ENCODE data around the gene NDUFA11. TPM values are rescaled to one million over a fixed set of nuclear protein-coding genes. Genes with fewer than 3 reads are reported as not detected.
A peak's percentile ranks its signal among the peaks of the same experiment; 100 is the strongest.

The NDUFA11 gene
- total and polyA plus RNA-seq, 2 of the 13 experiments (the other 11 are each of a cell fraction or from before 2014, with no cell fraction given): 286 to 378 TPM

DNA sequence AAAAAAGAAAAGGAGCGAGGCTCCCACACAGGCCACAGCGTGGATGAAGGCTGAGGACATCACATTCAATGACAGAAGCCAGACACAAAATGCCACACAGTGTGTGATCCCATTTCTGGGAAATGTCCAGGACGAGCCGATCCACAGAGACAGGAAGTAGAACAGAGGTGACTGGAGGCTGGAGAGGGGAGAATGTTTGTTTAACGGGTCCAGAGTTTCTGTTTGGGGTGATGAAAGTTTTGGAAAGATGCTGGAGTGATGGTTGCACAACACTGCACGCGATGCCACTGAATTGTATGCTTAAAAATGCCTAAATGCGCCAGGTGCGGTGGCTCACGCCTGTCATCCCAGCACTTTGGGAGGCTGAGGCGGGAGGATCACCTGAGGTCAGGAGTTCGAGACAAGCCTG, 32.6 kb downstream of the NDUFA11 start (continued):
- peak; percentile 90 for TF ChIP-seq ISL2 (CRISPR knock-in tag; IDR thresholded peaks at IDR 0.05)
- no peak for TF ChIP-seq DZIP1 (CRISPR knock-in tag; IDR thresholded peaks at IDR 0.05)
- TF ChIP-seq, protein P1, sequence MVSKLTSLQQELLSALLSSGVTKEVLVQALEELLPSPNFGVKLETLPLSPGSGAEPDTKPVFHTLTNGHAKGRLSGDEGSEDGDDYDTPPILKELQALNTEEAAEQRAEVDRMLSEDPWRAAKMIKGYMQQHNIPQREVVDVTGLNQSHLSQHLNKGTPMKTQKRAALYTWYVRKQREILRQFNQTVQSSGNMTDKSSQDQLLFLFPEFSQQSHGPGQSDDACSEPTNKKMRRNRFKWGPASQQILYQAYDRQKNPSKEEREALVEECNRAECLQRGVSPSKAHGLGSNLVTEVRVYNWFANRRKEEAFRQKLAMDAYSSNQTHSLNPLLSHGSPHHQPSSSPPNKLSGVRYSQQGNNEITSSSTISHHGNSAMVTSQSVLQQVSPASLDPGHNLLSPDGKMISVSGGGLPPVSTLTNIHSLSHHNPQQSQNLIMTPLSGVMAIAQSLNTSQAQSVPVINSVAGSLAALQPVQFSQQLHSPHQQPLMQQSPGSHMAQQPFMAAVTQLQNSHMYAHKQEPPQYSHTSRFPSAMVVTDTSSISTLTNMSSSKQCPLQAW (CRISPR knock-in tag; IDR thresholded peaks at IDR 0.05): peak; percentile 96
- TF ChIP-seq TEAD2 (CRISPR knock-in tag; IDR thresholded peaks at IDR 0.05): no peak
- TF ChIP-seq GLMP (CRISPR knock-in tag; IDR thresholded peaks at IDR 0.05; ENCODE audit: borderline replicate concordance): no peak
- no peak for TF ChIP-seq FIP1L1 (IDR thresholded peaks at IDR 0.05; ENCODE audit: borderline replicate concordance, insufficient read depth, low read depth, low read length)
- TF ChIP-seq ZNF441 (CRISPR knock-in tag; IDR thresholded peaks at IDR 0.05; ENCODE audit: borderline replicate concordance): peak; percentile 74; the same call in 1 of the 2 replicates
- no peak for TF ChIP-seq RFX1 (IDR thresholded peaks at IDR 0.05)
- TF ChIP-seq, protein P2, sequence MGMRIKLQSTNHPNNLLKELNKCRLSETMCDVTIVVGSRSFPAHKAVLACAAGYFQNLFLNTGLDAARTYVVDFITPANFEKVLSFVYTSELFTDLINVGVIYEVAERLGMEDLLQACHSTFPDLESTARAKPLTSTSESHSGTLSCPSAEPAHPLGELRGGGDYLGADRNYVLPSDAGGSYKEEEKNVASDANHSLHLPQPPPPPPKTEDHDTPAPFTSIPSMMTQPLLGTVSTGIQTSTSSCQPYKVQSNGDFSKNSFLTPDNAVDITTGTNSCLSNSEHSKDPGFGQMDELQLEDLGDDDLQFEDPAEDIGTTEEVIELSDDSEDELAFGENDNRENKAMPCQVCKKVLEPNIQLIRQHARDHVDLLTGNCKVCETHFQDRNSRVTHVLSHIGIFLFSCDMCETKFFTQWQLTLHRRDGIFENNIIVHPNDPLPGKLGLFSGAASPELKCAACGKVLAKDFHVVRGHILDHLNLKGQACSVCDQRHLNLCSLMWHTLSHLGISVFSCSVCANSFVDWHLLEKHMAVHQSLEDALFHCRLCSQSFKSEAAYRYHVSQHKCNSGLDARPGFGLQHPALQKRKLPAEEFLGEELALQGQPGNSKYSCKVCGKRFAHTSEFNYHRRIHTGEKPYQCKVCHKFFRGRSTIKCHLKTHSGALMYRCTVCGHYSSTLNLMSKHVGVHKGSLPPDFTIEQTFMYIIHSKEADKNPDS (CRISPR knock-in tag; IDR thresholded peaks at IDR 0.05): peak; percentile 83; the same call in 1 of the 2 replicates
- TF ChIP-seq MIER3 (CRISPR knock-in tag; IDR thresholded peaks at IDR 0.05; ENCODE audit: borderline replicate concordance): peak; percentile 99
- TF ChIP-seq ZNF234 (CRISPR knock-in tag; conservative IDR thresholded peaks at IDR 0.05): no peak
- TF ChIP-seq BHLHE40 (IDR thresholded peaks at IDR 0.05; ENCODE audit: low read length): peak; percentile 92
- no peak for TF ChIP-seq ZSCAN5A (CRISPR knock-in tag; IDR thresholded peaks at IDR 0.05; ENCODE audit: borderline replicate concordance)
- TF ChIP-seq, protein P3, sequence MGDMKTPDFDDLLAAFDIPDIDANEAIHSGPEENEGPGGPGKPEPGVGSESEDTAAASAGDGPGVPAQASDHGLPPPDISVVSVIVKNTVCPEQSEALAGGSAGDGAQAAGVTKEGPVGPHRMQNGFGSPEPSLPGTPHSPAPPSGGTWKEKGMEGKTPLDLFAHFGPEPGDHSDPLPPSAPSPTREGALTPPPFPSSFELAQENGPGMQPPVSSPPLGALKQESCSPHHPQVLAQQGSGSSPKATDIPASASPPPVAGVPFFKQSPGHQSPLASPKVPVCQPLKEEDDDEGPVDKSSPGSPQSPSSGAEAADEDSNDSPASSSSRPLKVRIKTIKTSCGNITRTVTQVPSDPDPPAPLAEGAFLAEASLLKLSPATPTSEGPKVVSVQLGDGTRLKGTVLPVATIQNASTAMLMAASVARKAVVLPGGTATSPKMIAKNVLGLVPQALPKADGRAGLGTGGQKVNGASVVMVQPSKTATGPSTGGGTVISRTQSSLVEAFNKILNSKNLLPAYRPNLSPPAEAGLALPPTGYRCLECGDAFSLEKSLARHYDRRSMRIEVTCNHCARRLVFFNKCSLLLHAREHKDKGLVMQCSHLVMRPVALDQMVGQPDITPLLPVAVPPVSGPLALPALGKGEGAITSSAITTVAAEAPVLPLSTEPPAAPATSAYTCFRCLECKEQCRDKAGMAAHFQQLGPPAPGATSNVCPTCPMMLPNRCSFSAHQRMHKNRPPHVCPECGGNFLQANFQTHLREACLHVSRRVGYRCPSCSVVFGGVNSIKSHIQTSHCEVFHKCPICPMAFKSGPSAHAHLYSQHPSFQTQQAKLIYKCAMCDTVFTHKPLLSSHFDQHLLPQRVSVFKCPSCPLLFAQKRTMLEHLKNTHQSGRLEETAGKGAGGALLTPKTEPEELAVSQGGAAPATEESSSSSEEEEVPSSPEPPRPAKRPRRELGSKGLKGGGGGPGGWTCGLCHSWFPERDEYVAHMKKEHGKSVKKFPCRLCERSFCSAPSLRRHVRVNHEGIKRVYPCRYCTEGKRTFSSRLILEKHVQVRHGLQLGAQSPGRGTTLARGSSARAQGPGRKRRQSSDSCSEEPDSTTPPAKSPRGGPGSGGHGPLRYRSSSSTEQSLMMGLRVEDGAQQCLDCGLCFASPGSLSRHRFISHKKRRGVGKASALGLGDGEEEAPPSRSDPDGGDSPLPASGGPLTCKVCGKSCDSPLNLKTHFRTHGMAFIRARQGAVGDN (CRISPR knock-in tag; IDR thresholded peaks at IDR 0.05): peak; percentile 61
- peak; percentile 90 for TF ChIP-seq ZFP1 (CRISPR knock-in tag; IDR thresholded peaks at IDR 0.05)
- peak; percentile 86 for TF ChIP-seq BCL6 (CRISPR knock-in tag; IDR thresholded peaks at IDR 0.05)
- no peak for TF ChIP-seq ZNF570 (CRISPR knock-in tag; IDR thresholded peaks at IDR 0.05; ENCODE audit: borderline replicate concordance)
